Jurkat, Clone E6-1 (cell line): ENCODE measurements around the gene GJD2. TPM values are rescaled to one million over a fixed set of nuclear protein-coding genes. Genes with fewer than 3 reads are reported as not detected.

ENCODE experiments used
- DNase-seq: peaks from one replicate; pipeline ENCODE4 v3.0.0-alpha.2; 2011; ENCODE audit warnings: low read depth, low spot score
- H3K4me3 ChIP-seq: 2 replicates; pipeline ENCODE4 v1.5.1; 2011; ENCODE audit warnings: mild to moderate bottlenecking, low read length, control low read depth, moderate library complexity
- polyA plus RNA-seq: library from polyadenylated mRNA; unstranded; fragments of >200 nt; gene quantifications from one replicate; pipeline ENCODE4 v1.2.1, GENCODE V29; 2012; ENCODE audit warnings: missing spikeins; ENCODE audit not compliant: insufficient read length, insufficient read depth

GJD2 gene
- polyA plus RNA-seq: not detected

DNA sequence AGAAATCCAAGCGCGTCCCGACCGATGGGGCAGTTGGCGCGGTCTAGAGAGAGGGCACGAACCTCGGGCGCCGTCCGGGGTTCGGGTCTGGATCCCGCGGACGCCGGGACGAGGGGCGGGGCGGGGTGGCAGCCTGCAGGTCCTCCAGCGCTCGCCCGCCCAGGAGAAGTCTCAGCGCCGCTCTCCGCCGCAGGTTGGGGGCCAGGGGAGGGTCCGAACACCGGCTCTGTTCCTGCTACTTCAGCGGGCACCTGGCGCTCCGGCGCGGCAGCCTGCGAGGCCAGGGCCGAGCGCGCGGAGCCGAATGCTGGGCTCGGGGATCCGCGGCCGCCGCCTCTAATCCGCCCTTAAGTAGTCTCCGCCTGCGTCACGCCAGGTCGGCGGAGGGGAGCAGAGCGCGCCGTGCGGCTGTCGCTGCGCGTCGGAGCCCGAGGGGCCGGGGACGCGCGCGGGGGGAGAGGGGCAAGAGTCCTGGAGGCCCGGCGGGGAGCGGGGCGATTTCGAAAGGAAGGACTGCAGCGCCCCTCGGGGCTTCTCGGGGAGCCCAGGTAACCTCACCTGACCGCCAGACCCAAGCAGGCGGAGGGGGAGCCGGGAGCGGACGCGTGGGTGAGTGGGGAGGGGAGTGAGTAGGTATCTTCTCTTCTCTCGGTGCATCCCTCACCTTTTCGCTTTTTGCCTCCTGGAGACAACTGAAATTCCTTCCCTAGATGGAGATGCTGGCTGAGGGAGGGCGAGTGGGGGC lies at the start of gene GJD2:
TSS of gene GJD2 (minus strand) at position 325 of the 745 bp plus-strand sequence. CDS start 510 bp downstream, outside the sequence.
- H3K4me3 ChIP-seq: no peak within 1 kb of the TSS
- DNase-seq: no peak

DNA sequence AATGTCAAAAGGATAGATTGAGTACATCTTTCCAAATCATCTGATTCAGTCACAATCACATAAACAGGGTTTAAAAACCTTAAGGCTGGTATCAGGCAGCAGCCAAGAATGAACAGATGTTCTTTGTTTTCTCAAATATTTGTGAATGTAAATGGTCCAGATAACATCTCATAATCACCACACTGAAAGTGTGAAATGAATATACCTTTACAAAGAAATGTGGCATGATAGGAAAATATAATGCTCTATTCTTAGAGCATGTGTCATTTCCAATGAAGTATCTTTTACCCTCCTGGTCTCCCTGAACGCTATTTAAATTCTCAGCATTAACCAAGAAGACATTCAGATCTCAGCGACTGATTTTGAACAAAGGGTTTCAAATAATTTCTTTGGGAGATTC lies 49.3 kb upstream of the GJD2 start:
- H3K4me3 ChIP-seq: no peak overlapping the region
- DNase-seq: no peak

DNA sequence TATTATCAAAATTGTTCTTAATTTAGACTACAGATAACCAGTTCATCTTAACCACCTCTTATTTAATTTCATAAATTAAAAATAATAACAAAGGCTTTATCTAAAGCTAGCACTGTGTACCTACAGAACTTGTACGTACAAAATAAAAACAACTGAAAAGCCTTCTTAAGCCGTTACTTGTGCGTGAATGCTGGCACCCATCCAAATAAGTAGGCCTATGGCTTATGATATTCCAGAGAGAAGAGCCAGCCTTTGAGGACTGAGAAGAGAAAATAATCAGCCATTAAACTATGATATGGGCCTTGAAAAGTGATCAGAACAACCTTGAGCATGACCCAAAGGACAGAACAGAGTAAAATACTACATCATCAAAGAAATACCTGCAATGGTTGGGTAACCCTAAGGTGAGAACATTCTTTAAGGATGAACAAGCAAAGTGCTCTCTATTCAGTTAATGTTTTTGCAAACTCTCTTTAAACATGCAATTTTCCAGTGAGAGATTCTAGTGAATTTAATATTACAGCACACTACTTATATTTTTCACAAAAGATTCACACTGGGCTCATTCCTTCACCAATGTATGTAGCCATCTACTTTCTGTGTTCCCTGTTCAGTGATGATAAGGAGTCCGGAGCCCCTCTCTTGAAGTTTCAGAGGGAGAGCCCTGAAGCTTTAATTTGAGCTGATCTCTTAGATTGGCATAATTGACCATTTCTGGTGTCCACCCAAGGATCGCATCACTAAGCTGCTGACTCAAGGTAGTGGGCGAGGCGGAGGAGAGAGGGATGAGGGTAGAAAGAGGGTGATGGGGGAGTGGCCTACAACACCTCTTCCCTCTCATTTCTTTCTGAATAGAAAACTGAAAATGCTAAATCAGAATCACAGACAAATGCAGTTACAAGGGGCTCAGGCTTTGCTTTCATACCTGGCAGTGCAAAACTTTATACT lies 48.3 kb upstream of the GJD2 start:
- no peak overlapping the region for H3K4me3 ChIP-seq
- DNase-seq: no peak

DNA sequence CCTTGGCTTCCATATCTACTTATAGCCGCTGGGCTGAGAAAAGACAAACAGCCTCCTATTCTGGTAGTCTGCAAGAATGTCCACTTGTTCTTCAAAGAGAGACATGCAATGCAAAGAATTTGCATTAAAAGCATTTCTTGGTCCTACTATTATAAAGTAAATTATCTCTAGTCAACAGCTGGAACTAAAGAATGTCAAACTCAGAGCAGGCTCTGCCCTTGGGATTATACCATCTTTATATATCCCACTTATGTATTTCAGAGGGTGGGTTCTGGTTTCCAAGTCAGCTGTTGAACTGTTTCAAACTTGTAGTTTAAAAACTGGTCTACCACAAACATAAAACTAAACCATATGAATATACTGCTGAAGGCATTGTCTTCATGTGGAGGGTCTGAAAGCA lies 47.6 kb upstream of the GJD2 start:
- H3K4me3 ChIP-seq: no peak overlapping the region
- DNase-seq: no peak

DNA sequence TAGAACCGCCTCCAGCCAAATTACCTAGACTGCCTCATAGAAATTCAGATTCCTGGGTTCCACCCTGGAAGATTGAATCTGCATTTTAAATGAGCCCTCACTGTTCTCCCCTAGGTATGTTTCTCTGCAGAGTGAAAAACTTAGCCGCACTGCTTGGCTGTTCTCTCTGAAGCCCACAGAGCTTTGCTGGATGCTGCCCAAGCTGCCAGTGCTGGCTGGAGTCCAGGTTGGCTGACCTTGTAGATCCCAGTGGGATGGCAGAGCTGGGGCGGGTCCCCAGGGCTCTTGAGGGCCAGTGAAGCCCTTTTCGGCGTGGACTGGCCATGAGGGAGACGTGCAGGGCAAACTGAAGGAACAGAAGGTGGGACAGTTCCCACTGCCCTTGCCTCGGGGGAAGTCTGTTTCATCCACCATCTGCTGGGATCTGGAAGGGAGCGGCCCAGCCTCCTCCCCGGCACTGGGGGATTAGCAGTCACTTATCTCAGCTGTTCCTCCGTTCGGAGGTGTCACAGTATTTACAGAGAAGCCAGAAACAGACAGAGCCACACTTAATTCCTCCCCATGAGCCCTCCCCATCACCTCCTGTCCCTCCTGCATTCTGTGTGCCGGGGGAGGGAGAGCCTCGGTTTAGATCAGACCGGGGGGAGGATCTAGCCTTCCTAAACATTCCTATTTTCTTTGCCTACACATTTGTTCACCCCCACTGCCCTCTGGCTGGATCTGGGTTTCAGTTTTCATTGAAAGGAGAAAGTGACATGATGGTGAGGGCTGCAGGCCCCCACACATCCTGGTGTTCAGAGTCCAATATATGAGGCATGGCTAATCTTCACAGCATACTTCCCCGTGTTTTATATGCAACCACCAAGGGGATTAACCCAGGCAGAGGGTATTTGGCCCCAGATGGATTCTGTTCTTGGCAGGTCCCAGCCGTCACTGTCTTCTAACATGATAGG lies 44.6 kb upstream of the GJD2 start:
- DNase-seq: no peak
- no peak overlapping the region for H3K4me3 ChIP-seq

DNA sequence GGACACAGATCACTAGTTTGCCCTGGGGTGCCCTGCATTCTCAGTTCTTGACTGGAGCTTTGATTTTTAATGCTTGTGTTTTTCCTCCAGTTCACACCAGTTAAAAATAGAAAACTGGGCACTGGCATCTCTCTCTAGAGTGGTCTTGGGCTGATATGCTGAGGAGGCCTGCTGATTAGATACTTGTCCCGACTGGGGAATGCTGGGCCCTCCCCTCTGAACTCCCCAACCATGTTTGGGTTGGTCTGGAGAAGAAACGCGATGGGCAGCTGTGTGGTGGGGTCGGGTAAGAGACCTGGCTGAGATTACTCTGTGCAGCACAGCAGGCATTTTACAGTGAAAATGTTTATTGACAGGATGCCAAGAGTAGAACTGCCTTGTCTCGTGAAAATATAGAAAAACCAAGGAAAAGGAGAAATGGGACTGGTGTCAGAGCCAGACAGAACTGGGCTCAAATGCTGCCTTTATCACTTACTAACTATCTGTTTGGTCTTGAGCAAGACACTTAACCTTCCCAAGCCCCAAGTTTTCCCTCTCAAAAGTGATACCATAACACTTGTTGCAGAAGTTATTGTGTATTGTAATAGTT lies 42.1 kb upstream of the GJD2 start:
- H3K4me3 ChIP-seq: no peak overlapping the region
- no peak for DNase-seq

DNA sequence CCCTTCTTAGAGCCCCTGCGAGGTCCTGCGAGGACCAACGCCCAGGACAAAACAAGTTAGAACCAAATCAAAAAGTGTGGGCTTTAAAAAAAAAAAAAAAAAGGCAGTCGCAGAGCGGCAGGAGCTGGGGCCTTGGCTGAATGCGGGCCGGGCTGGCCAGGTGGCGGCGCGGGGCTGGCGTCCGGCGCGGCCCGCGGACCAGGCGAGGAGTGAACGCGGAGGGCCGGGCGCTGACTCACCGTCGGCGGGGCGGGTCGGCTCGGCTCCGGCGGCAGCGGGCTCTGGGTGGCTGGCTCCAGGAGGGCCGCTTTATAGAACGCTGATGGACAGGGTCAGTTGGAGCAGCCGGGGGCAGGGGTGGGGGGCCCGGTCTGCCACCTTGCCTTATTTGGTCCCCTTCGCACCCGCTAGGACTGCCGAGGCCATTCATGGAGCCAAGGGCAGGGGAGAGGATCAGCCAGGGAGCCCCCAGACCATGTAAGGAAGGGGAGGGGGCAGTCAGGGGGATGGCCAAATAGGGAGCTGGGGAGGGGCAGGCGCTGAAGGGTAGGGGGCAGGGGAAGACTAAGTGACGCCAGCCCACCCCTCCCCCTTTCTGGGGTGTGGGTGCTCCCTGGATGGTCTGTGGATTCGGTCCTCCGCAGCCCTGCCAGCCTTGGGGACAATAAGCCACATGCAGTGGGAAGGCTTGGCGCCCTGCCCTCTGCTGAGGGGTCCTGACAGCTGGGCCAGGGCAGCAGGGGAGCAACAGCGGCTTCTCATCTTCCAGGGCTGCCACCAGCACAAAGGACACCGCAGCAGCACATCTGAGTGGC lies 40.7 kb upstream of the GJD2 start, which contains the start of gene ACTC1:
TSS of gene ACTC1 (minus strand) at position 283 of the 815 bp plus-strand sequence. CDS start 741 bp downstream, outside the sequence.
- no peak for DNase-seq
- no peak within 1 kb of the TSS for H3K4me3 ChIP-seq

DNA sequence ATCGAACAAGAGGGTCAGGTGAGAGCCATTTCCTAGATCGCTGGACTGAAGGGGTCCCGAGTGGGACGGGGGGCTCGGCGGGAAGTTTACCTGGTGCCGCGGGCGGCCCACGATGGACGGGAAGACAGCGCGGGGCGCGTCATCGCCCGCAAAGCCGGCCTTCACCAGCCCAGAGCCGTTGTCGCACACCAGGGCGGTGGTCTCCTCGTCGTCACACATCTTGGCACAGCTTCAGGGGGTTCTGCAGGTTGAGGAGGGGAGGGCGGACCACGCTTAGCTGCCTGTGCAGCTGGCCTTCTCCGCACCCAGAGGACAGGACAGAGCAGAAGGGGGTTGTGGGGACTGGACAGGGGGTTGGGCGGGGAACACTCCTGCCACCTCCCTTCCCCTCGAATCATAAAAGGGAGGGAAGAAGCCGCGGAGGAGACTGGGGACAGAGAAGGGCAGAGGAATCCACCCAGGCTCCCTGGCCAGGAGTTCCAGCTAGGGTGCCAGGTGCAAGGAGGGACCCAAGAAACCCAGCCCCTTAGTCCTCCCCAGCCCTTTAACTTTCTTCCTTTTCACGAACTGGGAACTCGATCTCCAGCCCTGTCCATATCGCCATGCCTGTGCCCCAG lies 39.9 kb upstream of the GJD2 start:
- H3K4me3 ChIP-seq: no peak overlapping the region
- no peak for DNase-seq

DNA sequence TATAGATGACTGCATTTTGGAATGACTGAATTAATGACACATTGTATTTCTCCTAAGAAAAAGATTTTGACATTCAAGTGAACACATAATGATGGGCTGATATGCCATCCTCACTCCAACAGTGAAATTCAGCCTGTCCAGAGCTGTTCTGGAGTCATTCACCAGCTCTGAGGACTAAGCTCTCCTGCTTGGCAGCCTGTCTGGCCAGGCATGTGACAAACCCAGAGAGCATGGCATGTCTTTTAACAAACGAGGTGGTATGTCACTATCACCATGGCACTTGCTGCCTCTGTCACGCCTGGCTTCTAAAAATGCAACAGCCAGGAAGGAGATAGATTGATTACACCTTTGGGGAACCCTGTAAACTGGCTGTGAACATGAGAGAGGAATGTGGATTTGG lies 39.1 kb upstream of the GJD2 start:
- H3K4me3 ChIP-seq: no peak overlapping the region
- DNase-seq: no peak

DNA sequence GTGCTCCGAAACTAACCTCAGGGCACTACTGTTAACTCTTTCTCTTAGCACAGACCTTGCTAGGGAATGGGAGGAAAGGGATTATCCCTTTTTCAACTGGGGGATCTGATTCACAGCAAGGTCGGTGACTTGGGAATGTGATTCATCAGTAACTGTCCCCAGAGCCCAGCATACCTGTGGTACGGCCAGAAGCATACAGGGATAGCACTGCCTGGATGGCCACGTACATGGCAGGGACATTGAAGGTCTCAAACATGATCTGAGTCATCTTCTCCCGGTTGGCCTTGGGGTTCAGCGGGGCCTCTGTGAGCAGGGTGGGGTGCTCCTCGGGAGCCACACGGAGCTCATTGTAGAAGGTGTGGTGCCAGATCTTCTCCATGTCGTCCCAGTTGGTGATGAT lies 38.3 kb upstream of the GJD2 start:
- no peak for DNase-seq
- no peak overlapping the region for H3K4me3 ChIP-seq

DNA sequence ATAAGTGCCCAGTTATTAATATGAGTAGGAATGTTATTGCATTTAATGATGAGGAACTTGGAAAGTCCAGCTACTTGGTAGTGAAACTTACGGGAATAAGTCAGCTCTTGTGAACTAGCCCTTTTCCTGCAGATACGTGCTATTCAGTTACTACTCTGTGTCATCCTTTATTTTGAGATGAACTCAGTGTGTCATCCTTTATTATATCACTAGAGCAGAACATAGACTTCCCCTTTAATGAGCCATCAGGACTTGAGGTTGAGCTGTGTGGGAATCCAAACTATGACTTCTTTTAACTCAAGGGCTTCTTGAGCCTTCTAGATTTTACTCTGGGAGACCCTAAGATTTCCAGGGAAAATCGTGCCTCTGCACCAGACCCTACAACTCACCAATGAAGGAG lies 36.9 kb upstream of the GJD2 start:
- H3K4me3 ChIP-seq: no peak overlapping the region
- DNase-seq: no peak

DNA sequence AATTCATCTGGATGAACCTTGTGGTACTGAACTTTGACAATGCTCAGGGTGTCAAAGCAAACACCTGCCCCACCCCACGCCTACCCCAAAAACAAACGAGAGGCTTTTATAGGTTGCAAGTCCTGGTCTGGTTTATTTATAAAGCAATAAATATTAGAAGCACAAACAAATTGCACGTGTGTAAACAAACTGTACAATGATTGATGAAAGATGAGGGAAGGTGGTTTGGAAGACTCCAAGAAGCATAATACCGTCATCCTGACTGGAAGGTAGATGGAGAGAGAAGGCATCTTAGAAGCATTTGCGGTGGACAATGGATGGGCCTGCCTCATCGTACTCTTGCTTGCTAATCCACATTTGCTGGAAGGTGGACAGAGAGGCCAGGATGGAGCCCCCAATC lies 35.3 kb upstream of the GJD2 start:
- H3K4me3 ChIP-seq: no peak overlapping the region
- DNase-seq: no peak

DNA sequence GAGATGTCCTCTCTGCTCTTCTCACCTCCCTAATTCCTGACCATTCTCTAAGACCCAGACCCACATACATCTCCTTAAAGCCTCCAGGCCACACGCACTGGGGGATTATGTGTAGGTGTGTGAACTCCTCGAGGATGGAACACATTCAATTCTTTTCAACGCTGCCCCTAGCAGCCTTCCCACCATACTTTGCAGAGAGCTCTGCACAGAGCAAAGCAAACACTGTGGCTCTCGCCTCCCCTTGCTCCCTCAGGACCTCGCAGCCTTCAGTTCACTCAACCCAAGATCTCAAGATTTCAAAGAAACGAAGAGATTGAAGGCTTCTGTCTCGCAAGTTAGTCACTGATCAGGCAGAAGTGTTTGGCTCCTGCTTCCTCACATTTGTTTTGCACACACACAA lies 34.5 kb upstream of the GJD2 start:
- no peak overlapping the region for H3K4me3 ChIP-seq
- DNase-seq: no peak

DNA sequence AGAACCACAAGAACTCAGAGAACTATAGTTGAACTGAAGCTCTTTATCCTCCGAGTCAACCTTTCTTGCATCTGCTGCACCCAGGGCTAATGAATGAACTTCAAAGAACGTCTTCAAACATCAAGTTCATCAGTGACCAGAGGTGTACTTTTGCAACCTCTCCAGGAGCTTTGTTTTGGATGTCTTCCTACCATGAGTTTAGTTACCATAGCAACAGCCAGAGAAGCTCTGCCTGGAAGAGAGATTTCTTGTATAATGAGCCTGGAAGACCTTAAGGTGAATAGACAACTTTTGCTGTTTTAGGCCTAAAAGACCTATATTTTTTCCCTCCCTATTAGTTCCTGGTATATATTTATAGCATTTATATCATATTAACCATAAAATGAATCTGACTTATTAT lies 31.4 kb upstream of the GJD2 start:
- H3K4me3 ChIP-seq: no peak overlapping the region
- no peak for DNase-seq

DNA sequence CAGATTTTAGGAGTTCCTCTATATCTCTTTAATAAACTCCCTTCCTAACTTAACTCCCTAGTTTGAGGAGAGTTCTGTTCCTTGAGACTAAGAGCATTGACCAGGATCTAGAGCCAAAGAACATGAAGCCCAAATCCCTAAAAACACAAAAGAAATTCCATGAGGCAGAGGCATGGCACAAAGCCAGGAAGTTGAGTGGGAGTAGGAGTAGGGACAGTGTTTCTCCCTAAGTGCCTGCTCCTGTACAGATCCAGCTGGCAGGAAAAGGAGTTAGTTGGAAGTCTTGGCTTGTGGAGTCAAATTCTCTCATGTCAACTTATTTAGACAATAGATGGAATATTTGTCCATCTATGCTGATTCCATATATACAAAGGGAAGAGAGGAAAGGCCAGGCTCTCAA lies 29.2 kb upstream of the GJD2 start:
- no peak overlapping the region for H3K4me3 ChIP-seq
- DNase-seq: no peak

DNA sequence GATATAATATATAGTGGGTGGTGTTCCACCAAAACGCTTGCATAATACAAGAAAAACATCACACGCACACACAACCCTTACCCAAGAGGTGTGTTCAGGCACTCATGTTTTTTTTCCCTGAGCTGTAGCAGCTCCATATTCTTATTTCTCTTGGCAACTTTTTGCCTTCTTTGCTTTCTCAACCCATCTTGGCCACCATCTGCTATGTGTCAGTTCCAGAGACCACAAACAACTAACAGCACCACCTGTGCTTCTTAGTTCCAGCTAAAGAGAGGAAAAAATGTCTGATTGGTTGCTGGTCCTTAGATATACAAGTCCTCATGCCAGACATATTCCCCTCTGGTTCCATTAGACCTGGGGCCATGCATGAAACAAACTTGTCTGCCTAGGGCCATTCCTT lies 28.6 kb upstream of the GJD2 start:
- DNase-seq: no peak
- no peak overlapping the region for H3K4me3 ChIP-seq

DNA sequence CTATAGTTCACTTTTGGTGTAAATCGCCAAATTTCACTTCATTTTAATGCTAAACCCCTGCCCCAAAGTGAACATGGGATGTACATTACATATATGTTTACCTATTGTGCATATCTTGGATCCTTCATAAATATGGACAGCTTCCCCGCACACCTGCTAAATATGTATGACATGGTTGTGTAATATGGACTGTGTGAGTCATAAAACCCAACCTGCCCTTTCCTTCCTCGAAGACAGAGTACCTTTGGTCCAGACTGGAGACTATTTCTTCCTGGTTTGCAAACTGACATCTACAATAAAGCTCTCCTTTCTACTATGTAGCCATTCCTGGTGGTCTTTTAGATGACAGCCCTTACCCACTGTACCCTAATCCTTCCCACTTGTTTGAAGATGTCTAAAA lies 28.1 kb upstream of the GJD2 start:
- H3K4me3 ChIP-seq: no peak overlapping the region
- no peak for DNase-seq

DNA sequence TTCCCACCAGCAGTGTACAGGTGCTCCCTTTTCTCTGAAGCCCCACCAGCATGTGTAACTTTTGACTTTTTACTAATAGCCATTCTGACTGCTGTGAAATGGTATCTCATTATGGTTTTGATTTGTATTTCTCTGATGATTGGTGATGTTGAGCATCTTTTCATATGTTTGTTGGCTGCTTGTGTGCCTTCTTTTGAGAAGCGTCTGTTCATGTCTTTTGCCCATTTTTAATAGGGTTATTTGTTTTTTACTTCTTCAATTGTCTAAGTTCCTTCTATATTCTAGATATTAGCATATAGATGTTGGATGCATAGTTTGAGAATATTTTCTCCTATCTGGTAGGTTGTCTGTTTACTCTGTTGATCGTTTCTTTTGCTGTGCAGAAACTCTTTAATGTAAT lies 25.9 kb upstream of the GJD2 start:
- DNase-seq: no peak
- H3K4me3 ChIP-seq: no peak overlapping the region
